Measurements from ENCODE around the gene CNOT11.
"Not testable (repeated sequence)": the region's sequence is repeated elsewhere in the genome, so short reads cannot be mapped to it uniquely, and the experiment has no call there.

Gene CNOT11

GRCh38 chr2:101240694-101241093 lies 12.0 kb upstream of the CNOT11 start:
- H3K36me3 ChIP-seq (replicated peaks; ENCODE audit: low read depth, low read length); H3K27me3 ChIP-seq (ENCODE audit: low read depth, low read length); H3K4me1 ChIP-seq (ENCODE audit: low read length); H3K9me3 ChIP-seq (ENCODE audit: insufficient read depth, low read length); H3K79me2 ChIP-seq (ENCODE audit: low read length); H3K27ac ChIP-seq (ENCODE audit: low read length); H4K20me1 ChIP-seq (ENCODE audit: insufficient read depth, low read length): not testable (repeated sequence)
- H3K9ac ChIP-seq (ENCODE audit: low read length): peak overlapping the region; percentile 57
- TF ChIP-seq, protein P1, sequence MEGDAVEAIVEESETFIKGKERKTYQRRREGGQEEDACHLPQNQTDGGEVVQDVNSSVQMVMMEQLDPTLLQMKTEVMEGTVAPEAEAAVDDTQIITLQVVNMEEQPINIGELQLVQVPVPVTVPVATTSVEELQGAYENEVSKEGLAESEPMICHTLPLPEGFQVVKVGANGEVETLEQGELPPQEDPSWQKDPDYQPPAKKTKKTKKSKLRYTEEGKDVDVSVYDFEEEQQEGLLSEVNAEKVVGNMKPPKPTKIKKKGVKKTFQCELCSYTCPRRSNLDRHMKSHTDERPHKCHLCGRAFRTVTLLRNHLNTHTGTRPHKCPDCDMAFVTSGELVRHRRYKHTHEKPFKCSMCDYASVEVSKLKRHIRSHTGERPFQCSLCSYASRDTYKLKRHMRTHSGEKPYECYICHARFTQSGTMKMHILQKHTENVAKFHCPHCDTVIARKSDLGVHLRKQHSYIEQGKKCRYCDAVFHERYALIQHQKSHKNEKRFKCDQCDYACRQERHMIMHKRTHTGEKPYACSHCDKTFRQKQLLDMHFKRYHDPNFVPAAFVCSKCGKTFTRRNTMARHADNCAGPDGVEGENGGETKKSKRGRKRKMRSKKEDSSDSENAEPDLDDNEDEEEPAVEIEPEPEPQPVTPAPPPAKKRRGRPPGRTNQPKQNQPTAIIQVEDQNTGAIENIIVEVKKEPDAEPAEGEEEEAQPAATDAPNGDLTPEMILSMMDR (IDR thresholded peaks at IDR 0.05; ENCODE audit: low read depth, low read length): peak; percentile 55
- peak overlapping the region; percentile 96 for H2AFZ ChIP-seq (ENCODE audit: low read depth, low read length)
- H3K4me2 ChIP-seq (ENCODE audit: low read length): peak overlapping the region; percentile 51
- H3K4me3 ChIP-seq (ENCODE audit: low read length): peak overlapping the region; percentile 70

GRCh38 chr2:101241158-101241557 lies 11.5 kb upstream of the CNOT11 start:
- no peak for TF ChIP-seq EZH2phosphoT487 (IDR thresholded peaks at IDR 0.05; ENCODE audit: low read depth)
- TF ChIP-seq, protein P1 (IDR thresholded peaks at IDR 0.05; ENCODE audit: low read depth, low read length): no peak
- Histone ChIP-seq H3K27ac (ENCODE audit: low read length) (no peak overlapping the region), H2AFZ (ENCODE audit: low read depth, low read length) (peak overlapping the region; percentile 96), H3K27me3 (ENCODE audit: low read depth, low read length) (no peaks in the 10 kb centered on the region), H3K9me3 (ENCODE audit: insufficient read depth, low read length) (no peaks in the 10 kb centered on the region), H3K4me1 (ENCODE audit: low read length) (peaks cover 9% of the 10 kb centered on the region; the same call in 1 of the 2 replicates), H3K4me2 (ENCODE audit: low read length) (peak overlapping the region; percentile 51), H3K4me3 (ENCODE audit: low read length) (no peak overlapping the region), H3K79me2 (ENCODE audit: low read length) (no peaks in the 10 kb centered on the region), H3K9ac (ENCODE audit: low read length) (no peak overlapping the region), H3K36me3 (replicated peaks; ENCODE audit: low read depth, low read length) (no peaks in the 10 kb centered on the region), H4K20me1 (ENCODE audit: insufficient read depth, low read length) (no peaks in the 10 kb centered on the region)

DNA sequence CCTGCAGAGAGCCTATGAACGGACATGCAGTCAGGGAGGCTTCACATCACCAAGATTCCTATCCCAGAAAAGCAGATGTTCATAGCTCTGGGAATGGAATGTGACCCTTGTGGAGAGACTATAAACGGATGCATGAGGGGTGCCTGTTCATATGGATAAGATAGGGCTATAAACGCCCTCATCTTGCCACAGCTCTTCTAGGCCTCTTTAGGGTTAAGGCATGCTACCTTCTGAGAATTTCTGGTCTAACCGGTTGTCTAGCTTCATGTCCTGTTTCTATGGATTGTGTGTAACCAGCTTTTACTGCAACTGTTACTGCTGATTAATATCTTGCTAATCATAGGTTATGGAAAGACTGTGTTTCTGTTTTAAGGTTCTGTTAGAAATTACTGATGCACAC lies 8.3 kb upstream of the CNOT11 start:
- H3K27me3 ChIP-seq (ENCODE audit: low read depth, low read length); H4K20me1 ChIP-seq (ENCODE audit: insufficient read depth, low read length); H3K79me2 ChIP-seq (ENCODE audit: low read length); H3K9ac ChIP-seq (ENCODE audit: low read length); H3K4me2 ChIP-seq (ENCODE audit: low read length); H3K36me3 ChIP-seq (replicated peaks; ENCODE audit: low read depth, low read length); H3K4me1 ChIP-seq (ENCODE audit: low read length); H3K27ac ChIP-seq (ENCODE audit: low read length); H3K4me3 ChIP-seq (ENCODE audit: low read length); H2AFZ ChIP-seq (ENCODE audit: low read depth, low read length); H3K9me3 ChIP-seq (ENCODE audit: insufficient read depth, low read length): not testable (repeated sequence)

GRCh38 chr2:101244899-101245298 lies 7.8 kb upstream of the CNOT11 start:
- H3K27me3 ChIP-seq (ENCODE audit: low read depth, low read length); H4K20me1 ChIP-seq (ENCODE audit: insufficient read depth, low read length); H3K36me3 ChIP-seq (replicated peaks; ENCODE audit: low read depth, low read length); H3K4me3 ChIP-seq (ENCODE audit: low read length); H3K9ac ChIP-seq (ENCODE audit: low read length); H3K79me2 ChIP-seq (ENCODE audit: low read length); H3K4me1 ChIP-seq (ENCODE audit: low read length); H3K4me2 ChIP-seq (ENCODE audit: low read length); H3K27ac ChIP-seq (ENCODE audit: low read length); H2AFZ ChIP-seq (ENCODE audit: low read depth, low read length); H3K9me3 ChIP-seq (ENCODE audit: insufficient read depth, low read length): not testable (repeated sequence)

DNA sequence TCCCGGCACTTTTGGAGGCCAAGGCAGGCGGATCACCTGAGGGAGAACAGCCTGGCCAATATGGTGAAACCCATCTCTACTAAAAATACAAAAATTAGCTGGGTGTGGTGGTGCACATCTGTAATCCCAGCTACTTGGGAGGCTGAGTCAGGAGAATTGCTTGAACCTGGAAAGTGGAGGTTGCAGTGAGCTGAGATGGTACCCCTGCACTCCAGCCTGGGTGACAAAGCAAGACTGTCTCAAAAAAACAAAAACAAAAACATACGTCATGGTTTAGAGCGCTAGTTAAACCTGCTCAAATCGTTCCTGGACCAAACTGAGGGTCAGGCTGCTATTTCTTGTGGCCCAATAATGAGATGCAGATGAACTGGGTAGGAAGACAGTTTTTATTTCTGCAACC lies 7.2 kb upstream of the CNOT11 start:
- not testable (repeated sequence) for H3K4me2 ChIP-seq (ENCODE audit: low read length); H3K9ac ChIP-seq (ENCODE audit: low read length); H3K79me2 ChIP-seq (ENCODE audit: low read length); H3K36me3 ChIP-seq (replicated peaks; ENCODE audit: low read depth, low read length); H3K27ac ChIP-seq (ENCODE audit: low read length); H3K4me3 ChIP-seq (ENCODE audit: low read length); H3K4me1 ChIP-seq (ENCODE audit: low read length); H2AFZ ChIP-seq (ENCODE audit: low read depth, low read length); H3K27me3 ChIP-seq (ENCODE audit: low read depth, low read length); H3K9me3 ChIP-seq (ENCODE audit: insufficient read depth, low read length); H4K20me1 ChIP-seq (ENCODE audit: insufficient read depth, low read length)

DNA sequence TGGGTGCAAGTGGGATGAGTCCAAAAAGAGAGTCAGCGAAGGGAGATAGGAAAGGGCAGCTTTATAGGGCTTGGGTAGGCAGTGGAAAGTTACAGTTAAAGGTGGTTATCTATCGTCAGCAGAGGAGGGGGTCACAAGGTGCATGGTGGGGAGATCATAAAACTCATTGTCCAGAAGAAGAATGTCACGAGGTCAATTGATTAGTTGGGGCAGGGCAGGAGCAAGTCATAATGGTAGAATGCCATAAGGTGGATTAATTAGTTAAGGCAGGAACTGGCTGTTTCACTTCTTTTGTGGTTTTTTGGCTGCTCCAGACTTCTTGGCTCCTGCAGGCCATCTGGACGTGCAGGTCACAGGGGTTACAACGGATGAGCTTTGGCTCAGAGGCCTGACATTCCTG lies 3.9 kb upstream of the CNOT11 start:
- H2AFZ ChIP-seq (ENCODE audit: low read depth, low read length); H3K9me3 ChIP-seq (ENCODE audit: insufficient read depth, low read length); H3K9ac ChIP-seq (ENCODE audit: low read length); H3K4me3 ChIP-seq (ENCODE audit: low read length); H3K27me3 ChIP-seq (ENCODE audit: low read depth, low read length); H3K4me1 ChIP-seq (ENCODE audit: low read length); H3K4me2 ChIP-seq (ENCODE audit: low read length); H3K36me3 ChIP-seq (replicated peaks; ENCODE audit: low read depth, low read length); H4K20me1 ChIP-seq (ENCODE audit: insufficient read depth, low read length); H3K27ac ChIP-seq (ENCODE audit: low read length): not testable (repeated sequence)
- H3K79me2 ChIP-seq (ENCODE audit: low read length): peaks cover 10% of the 10 kb centered on the region
